HS-5 (cell line): Measurements from ENCODE around the gene STPG2.
"Not testable (repeated sequence)": the region's sequence is repeated elsewhere in the genome, so short reads cannot be mapped to it uniquely, and the experiment has no call there.

Experiments
- DNase-seq: peaks from one replicate; pipeline ENCODE4 v3.0.0-alpha.2; 2012; ENCODE audit warnings: low read depth

STPG2 gene

DNA sequence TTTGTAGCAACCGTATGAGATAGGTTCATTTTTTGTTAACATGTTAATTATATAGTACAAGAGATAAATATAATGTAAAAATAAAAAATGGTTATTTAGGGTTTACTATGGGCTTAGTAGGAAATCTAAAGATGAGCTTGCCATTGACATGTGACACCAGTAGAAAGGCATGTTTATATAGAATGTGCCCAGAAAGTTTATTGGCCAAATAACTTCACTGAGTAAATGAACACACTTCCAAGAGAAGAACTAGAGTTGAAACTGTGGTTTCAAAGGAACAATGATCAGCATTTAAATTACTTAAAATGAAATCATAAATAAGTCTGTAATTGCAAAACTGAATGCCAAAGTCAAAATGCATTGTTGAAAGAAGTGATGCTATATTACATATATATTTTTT, 503.3 kb downstream of the STPG2 start:
- no peak for DNase-seq

DNA sequence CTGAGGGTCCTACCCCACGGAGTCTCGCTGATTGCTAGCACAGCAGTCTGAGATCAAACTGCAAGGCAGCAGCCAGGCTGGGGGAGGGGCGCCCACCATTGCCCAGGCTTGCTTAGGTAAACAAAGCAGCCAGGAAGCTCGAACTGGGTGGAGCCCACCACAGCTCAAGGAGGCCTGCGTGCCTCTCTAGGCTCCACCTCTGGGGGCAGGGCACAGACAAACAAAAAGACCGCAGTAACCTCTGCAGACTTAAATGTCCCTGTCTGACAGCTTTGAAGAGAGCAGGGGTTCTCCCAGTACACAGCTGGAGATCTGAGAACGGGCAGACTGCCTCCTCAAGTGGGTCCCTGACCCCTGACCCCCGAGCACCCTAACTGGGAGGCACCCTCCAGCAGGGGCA, 509.4 kb downstream of the STPG2 start:
- not testable (repeated sequence) for DNase-seq

DNA sequence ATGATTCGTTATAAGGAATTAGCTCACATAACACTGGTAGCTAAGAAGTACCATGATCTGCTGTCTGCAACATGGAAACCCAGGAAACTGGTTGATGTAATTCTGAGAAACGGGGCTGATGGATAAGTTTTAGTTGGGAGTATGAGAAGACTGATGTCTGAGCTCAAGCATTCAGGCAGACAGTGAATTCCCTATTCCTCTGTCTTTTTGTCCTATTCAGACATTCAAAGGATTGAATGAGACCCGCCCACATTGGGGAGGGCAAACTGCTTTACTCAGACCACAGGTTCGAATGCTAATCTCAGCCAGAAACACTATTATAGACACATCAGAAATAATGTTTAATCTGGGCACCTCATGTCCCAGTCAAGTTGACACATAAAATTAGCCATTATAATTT, 515.5 kb downstream of the STPG2 start:
- no peak for DNase-seq

DNA sequence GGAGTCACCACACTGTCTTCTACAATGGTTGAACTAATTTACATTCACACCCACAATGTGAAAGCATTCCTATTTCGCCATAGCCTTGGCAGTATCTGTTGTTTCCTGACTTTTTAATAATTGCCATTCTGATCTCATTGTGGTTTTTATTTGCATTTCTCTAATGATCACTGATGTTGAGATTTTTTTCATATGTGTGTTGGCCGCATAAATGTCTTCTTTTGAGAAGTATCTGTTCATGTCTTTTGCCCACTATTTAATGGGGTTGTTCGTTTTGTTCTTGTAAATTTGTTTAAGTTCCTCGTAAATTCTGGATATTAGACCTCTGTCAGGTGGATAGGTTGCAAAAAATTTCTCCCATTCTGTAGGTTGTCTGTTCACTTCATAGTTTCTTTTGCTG, 519.1 kb downstream of the STPG2 start:
- no peak for DNase-seq

DNA sequence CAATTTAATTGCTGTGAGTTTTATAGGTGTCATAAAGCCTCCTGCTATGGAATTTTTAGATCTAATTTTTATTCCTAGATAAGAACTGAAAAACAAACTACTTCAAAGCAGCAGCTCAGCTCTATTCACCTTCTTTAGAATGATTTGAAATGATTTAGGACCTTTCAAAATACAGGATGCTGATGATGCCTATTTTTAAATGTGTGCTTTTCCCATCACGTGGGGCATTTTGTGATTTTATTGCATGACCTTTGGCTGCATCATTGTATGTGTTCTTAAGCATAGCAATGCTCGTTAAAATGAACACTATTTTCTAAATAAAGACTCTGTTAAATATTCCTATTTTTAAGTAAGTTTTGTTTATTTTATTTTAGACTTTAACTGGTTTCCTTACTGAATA, 537.3 kb downstream of the STPG2 start:
- DNase-seq: no peak

DNA sequence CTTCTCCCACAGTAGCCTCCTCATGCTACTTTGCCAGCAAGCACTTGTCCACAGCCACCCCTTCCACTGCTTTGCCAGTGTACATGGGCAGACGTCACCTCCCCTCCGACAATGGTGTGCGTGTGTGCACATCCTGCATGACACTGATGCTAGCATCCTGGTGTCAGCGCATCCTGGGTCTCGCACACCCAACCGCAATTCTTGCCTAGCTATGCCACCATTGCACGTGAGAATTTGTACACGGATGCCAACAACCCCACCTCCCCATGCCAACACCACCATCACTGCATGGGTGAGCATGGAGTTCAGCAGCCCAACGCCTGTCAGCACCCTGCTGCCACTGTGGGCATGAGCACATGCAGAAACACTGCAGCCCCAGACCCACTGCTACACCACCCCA, 550.0 kb downstream of the STPG2 start:
- DNase-seq: no peak

DNA sequence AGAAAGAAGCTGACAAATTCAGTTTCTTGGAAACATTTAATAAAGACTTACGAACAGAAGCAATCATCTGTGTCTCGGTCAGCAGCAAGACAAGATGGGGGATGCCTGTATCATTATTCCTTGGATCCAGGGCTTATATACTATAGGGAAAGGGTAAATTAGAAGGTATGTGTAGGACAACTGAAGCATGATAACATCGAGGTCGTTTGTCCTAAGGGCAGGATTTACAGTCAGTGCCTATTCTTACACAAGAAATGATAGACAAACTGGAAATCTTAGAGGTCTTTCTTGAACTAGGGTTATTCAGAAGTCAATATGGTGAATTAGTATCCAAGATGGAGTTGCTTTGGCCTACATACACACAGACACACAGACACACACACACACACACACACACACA, 553.0 kb downstream of the STPG2 start:
- DNase-seq: no peak

DNA sequence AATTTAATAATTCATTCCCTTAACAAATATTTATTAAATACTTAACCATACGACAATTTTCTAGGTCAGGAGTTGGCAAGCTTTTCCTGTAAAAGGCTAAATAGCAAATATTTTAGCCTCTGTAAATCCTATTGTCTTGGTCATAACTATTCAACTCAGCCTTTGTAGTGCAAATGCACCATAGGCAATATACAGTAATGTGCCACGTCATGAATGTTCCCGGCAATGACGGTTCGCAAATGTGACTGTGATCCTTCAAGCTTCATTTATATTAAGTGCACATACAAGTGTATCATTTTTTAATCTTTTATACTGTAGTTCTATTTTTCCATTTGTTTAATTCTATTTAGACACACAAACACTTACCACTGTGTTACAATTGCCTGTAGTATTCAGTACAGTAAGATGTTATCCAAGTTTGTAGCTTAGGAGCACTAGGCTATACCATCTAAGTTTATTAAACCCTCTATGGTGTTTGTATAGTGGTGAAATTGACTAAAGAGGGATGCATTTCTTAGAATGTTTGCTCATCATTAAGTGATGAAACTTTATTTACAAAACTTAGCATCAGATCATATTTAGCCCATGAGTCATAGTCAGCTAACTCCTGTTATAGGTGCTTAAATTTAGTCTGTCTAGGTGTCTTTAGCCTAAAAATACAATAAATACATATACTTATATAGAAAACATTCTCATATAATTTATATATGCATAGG, 553.6 kb downstream of the STPG2 start:
- DNase-seq: no peak

DNA sequence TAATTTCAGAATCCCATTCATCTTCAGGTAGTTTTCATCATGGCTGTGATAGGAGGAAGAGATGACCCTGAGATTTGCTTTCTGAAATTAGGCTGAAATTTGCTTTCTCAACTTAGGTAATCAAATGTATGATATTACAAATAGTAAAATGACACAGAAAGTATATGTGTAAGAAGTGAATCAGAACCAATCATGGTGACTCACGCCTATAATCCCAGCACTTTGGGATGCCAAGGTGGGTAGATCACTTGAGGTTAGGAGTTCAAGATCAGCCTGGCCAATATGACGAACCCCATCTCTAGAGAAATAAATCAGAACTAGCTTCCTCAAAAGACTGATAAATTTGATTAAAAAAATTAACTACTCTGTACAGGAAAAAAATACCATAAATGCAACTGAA, 555.4 kb downstream of the STPG2 start:
- DNase-seq: peak; percentile 55

DNA sequence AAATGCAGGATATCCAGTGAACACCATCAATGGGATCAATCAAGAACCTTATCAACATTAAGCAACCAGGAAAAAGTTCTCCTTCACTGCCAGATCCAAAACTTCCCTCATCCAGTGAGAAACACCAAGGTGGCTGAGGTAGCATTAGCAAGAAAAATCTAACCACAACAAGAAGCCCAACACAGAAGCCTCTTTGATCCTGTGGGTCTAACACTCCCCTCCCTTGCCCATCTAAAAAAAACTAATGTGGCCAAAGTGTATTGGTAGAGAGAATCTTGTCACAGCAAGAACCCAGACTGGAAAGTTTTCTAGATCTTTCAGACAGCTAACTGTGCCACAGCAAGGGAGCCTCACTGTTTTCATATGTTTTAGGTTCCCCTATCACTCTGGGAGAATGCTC, 558.0 kb downstream of the STPG2 start:
- DNase-seq: no peak

DNA sequence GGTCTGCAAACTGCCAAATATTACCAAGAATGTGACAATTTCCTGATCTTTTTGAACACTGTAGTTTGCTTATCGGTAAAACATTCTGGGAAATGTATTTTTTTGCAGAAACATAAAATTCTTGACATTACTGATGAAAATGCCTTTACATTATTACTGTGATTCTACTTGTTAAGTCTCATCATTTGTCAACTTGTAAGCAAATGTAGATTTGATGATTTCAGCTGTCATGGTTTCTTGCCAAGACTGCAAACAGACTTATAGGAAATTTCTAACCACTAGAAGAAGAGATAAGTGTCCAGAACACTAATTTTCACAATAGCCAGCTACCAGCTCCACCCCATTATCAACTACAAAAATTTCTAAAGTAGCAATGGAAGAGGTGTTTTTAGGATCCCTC, 560.4 kb downstream of the STPG2 start:
- DNase-seq: no peak

DNA sequence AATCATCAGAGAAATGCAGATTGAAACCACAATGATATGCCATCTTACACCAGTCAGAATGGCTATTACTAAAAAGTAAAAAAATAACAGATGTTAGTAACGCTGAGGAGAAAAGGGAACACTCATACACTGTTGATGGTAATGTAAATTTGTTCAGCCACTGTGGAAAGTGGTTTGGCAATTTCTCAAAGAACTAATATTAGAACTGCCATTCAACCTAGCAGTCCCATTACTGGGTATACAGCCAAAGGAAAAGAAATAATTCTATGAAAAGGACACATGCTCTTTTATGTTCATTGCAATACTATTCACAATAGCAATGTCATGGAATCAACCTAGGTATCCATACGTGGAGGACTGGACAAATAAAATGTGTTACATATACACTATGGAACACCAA, 566.3 kb downstream of the STPG2 start:
- no peak for DNase-seq

DNA sequence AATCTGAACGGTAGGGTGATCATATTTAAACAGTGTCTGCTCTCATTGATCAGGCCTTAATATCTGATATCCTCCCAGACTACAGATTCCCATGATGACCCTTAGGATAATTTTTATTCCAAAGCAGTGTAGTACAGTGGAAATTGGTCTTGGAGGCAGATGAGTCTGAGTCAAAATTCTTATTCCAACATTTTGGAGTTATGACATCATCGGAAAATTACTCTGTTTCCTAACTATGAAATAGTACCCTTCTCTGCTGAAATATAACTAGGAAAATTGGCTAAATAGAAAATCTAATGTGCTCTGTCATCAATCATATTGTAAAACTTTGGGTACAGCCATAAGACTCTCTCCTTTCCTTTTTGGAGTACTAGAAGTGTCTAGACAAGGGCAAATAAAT, 583.3 kb downstream of the STPG2 start:
- no peak for DNase-seq

DNA sequence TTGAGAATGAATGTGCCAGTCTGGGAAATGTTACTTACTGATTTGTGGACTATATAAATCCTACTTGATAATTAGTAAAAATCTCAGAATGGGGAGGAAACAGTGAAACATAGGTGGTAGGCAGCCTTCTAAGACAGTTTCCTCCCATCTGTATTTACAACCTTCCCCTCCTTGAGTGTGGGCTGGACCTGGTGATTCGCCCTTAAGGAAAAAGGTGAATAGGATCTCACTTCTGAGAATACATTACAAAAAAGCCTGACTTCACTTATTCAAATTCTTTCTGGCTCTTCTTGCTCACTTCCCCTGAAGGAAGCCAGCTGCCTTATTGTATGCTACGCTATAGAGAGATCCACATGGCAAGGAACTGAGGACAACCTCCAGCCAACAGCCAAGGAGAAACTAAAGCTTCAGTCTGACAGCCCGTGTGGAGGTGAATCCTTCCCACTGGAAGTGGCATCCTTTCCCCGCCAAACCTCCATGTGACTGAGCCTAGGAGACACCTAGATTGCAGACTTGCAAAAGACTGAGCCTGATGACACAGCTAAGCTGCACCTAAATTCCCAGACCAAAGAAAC, 585.0 kb downstream of the STPG2 start:
- DNase-seq: no peak

DNA sequence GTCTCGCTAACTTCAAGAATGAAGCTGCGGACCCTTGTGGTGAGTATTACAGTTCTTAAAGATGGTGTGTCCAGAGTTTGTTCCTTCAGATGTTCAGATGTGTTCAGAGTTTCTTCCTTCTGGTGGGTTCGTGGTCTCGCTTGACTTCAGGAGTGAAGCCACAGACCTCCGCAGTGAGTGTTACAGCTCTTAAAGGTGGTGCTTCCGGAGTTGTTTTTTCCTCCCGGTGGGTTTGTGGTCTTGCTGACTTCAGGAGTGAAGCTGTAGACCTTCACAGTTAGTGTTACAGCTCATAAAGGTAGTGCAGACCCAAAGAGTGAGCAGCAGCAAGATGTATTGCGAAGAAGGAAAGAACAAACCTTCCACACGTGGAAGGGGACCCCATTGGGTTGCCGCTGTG, 592.6 kb downstream of the STPG2 start:
- DNase-seq: not testable (repeated sequence)

DNA sequence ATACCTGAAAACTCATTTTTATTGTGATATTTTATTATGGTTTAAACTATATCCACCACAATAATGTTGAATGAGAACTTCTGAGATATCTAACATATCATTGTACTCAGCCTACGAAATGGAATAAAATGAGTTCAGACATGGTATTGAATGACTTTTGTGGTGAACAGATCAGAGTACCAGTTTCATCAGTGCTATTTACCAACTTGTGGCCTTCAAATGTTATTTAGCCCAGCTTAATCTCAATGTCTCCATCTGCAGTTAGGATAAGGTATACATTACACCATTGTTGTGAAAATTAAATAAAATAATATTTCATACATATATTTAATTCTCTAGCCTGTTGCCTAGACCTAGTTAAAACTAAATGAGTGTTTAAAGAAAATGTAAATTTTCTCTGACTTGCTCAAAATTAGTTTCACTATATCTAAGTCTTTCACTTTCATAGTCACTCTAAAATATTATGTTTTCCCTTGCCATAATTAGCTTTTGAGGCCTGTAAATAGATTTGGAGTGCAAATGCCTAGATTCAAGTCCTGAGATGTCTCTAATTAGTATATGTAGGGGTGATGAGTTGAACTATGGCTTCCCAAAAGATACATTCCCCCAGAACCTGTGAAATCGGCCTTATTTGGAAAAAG, 594.2 kb downstream of the STPG2 start:
- DNase-seq: no peak

DNA sequence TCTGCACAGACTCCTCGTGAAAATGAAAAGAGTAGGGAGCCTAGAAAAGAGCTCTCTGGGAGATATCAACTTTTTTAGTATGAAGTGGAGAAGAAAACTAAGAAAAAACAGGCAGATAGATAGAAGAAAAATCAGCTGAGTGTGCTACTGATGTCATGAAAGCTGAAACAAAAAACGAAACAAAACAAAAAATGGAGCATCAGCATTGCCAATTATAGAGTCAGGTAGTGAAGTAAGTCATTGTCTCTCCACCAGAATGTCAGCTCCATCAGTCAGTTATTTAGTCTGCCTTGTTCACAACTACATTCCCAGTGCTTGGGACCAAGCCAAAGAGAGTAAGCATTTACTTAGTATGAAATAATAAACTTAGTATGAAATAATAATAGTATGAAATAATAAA, 595.1 kb downstream of the STPG2 start:
- DNase-seq: no peak

DNA sequence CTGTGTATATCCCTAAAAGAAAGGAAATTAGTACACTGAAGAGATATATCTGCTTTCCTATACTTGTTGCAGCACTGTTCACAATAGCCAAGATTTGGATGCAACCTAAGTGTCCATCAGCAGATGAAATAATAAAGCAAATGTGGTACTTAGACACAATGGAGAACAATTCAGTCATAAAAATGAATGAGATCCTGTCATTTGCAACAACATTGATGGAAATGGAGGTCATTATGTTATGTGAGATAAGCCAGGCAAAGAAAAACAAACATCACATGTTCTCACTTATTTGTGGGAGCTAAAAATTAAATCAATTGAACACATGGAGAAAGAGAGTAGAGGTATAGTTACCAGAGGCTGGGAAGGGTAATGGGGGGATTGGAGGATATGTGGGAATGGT, 611.9 kb downstream of the STPG2 start:
- no peak for DNase-seq

DNA sequence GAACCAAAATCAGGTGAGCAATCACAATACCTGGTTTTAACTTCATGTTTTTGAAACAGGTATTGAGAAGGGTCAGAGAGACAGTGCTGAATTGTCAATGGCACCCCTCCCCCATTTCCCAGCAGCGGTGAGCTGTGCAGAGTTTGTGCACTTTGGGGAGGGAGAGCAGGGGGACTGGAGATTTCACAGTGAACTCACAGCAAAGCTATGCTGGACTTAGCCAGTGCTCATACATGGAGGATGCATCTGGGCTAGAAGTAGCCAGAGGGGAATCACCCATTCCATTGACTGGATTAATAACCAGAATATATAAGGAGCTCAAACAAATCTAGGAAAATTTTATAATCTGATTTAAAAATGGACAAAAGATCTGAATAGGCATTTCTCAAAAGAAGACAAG, 612.6 kb downstream of the STPG2 start:
- DNase-seq: no peak

DNA sequence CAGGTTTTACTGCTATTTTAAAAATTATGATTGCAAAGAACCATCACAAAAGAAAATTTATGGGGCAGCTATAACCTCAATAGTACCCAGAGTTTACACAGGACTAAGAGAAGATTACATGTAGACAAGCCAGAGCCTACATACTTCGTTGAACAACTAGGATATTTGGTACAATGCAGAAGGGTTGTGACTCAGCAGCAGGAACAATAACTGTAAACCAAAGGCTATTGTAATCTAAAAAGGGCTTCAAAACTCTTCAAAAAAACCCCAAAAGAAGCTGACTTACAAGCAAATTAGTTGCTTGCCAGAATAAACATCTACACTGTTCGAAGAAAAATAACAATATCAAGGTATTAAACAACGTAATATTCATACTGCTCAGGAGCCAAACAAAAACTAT, 618.0 kb downstream of the STPG2 start:
- DNase-seq: no peak

DNA sequence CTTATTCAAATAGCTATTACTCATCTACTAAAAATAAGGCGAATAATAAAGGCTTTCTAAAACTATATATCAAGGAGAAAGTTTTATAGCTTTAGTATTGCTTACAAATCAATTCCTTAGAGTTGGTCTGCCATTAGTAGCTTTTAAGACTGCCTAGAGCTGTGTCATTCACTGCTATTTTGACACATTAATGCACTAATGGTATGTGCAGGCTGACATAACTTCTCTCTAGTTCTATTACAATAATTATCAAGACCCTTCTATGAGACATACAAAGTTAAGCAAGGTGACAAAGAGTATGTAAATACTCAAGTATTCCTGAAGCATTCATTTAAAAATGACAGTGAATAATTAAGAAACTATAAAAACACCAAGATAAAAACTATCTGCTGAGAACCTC, 625.3 kb downstream of the STPG2 start:
- DNase-seq: no peak

DNA sequence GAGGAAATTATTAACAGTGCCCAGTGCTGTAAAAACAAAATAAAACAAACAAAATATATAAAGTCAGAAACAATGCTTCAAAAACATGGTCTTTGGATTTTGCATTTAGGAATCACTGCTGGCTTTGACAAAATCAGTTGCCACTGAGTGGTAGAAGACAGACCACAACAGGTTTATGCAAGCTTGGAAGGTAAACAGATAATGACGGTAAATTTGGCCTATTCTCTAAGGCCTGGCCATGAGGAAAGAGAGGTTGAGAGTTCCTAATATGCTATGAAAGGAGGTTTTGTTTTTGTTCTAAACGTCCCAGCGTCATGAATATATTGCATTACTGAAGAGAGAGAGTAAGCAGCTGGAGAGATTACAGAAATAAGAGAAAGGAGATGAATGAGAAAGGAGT, 629.4 kb downstream of the STPG2 start:
- no peak for DNase-seq
